Activated CD4-positive, CD25-positive, alpha-beta regulatory T cell (primary cell): ENCODE measurements around the gene BCAR3.

Experiments
- DNase-seq, 4 experiments: peaks; one replicate each; lab custom pipeline; 2025; lab: John Stamatoyannopoulos, UW

Gene BCAR3

GRCh38 chr1:93541045-93541444 lies 140.6 kb downstream of the BCAR3 start:
- no peak for DNase-seq

- no peak for DNase-seq
These were observed 143.7 kb downstream of the BCAR3 start for GRCh38 chr1:93537924-93538323.

- no peak for DNase-seq
These were observed 144.2 kb downstream of the BCAR3 start for GRCh38 chr1:93537396-93537795.

DNA sequence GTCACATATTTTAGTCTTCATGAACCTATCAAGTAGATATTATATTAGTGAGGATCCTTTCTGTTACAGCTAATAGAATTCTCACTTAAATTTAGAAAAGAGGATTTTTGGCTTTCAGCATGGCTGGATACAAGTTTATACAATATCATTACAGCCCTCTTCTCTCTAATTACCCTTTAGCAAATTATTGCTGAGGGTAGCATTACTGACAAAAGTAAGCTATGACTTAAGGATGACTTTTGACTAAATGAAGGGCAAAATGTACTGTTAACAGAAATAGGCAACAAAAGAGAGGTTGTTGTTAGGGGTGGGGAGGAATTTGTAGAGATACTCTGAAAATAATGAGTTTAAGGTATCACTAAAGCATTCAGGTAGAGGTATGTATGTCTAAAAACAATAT lies 148.0 kb downstream of the BCAR3 start:
- DNase-seq = no peak

DNA sequence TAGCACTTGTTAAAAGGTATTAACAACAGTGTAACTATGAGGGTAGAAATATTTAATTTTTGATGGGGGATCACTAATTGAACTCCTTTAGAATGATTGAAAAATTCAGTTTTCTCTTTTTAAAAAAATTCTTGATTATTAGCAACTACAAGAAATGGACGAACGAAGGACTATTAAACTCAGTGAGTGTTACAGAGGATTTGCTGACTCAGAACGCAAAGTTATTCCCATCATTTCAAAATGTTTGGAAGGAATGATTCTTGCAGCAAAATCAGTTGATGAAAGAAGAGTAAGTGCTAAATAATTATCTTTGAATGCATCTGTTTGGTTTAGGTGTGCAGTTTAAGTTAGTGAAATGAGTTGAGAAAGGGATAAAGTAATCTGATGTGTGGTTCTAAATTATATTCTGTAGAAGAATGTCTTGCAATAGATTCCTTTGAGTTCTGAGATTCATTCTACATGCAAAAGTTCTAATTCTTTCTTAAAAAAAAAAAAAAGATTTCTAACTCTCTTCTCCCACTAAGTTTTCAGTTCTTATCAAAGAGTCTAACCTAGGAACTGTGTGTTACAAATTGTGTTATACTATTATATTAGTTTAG lies 148.8 kb downstream of the BCAR3 start:
- DNase-seq = no peak

DNA sequence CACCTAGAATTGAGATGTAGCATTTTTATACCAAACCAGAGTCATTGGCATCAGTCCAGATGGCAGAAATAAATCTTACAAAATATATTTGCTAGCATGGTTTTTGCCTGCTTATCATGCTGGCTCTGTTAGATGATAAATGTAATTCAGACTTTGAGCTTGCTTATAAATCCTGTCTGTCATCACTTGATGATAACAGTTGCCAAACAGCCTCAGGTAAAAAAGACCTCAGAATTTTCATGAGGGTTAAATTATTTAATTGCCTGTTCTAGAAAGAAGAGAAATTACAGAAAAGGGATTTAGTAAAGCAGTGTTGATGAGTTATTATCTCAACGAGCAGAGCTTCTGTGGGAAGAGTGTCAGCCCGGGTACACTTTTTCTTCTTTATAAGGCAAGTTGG lies 150.4 kb downstream of the BCAR3 start:
- no peak for DNase-seq

DNA sequence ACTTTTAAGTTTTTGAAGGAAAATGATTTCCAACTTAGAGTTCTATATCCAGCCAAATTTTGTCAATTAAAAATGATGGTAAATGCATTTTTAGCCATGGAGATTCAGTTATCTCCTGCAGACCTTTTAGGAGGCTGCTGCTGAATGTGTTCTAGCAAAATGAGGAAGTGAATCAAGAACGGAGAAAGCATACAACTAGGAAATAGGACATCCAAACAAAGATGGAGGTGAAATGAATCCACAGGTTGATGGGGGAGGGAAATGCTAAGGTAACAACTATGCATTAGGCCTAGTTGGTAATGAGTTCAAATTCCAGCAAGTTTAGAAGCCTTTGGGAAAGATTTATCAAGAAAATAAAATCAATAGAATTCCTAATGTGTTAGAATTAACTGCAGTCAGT lies 153.2 kb downstream of the BCAR3 start:
- no peak for DNase-seq

DNA sequence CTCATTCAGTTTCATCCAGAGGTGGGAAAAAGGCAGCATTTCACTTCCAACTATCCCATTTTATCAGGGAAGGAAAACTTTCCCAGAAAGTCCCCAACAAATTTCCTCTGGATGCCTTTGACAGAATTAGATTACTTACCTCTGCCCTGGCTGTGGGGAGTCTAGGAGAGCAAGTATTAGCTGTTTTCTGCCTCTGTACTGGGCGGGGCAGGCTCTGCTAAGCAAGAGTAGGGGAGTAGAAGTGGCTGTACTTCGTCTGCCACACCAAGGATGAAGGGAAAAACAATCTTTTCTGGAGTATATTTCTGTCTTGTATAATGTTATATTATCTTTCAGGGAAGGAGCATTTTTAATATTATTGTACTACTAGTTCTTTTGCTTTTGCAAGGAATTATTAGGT lies 155.2 kb downstream of the BCAR3 start:
- no peak for DNase-seq

- DNase-seq = no peak
These were observed 156.2 kb downstream of the BCAR3 start for GRCh38 chr1:93525431-93525830.

- DNase-seq = no peak
These were observed 158.9 kb downstream of the BCAR3 start for GRCh38 chr1:93522721-93523120.

DNA sequence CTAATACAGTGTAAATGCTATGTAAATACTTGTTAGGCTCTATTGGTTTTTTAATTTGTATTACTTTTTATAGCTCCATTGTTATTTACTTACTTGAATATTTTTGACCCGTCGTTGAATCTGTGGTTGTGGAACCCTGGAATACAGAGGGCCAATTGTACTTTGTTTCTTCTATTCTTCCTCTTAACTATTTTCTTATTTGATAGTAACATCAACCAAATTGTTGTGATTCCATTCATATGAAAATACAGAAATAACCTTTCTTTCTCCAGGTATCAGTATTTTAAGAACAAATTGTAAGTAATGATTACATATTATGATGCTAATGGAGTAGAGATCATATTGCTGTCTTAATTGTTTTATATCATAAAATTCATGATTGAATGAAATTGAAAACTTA lies 160.0 kb downstream of the BCAR3 start:
- no peak for DNase-seq

DNA sequence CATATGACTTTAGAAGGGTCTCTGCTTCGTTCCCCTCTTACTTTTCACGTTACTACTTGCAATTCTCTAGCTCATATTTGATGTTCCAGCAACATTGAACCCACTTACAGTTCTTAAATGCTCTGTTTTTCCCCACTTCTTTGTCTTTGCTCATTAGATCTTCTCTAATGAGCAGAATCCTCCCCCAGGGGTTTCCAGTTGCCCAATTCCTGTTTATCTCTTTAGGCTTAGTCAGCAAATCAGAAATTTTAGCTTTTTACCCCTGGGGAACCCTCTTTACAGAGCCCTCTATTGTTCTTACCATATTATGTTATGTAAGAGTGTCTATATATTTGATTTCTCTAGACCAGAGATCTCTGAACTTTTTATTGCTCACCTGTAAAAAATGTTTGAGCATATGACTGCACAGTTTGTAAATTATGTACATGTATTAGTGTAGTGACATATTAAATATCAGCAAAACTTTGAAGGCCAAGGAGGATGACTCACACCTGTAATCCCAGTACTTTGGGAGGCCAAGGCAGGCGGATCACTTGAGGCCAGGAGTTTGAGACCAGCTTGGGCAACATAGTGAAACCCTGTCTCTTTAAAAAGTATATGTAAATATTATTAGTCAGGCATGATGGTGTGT lies 162.3 kb downstream of the BCAR3 start:
- DNase-seq = no peak

DNA sequence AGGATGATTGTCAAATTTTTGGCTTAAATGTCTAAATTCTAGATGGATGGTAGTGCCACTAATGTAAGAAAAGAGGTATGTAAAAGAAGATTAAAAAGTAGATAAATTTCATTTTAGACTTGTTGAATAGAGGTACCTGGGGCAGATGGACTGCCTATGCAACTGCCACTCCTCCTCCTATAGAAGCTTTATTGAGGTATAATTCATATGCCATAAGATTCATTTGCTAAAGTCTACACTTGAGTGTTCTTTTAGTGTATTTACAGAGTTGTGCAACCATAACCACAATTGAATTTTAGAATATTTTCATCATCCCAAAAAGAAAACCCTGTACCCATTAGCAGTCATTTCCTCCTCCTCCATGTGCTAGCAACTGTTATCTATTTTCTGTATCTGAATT lies 163.1 kb downstream of the BCAR3 start:
- no peak for DNase-seq

GRCh38 chr1:93516164-93516563 lies 165.5 kb downstream of the BCAR3 start:
- no peak for DNase-seq
